Neural cell (in vitro differentiated cells): ENCODE measurements around the gene HERC3.

Source experiments
- CTCF ChIP-seq: fragments of 450-650 bp; IDR thresholded peaks from 2 replicates; pipeline ENCODE4 v1.5.1; 2014; ENCODE audit warnings: antibody characterized with exemption, mild to moderate bottlenecking, moderate library complexity; ENCODE audit not compliant: poor library complexity, severe bottlenecking
- EP300 ChIP-seq: fragments of 450-650 bp; conservative IDR thresholded peaks from 2 replicates; pipeline ENCODE4 v1.6.1; 2014; ENCODE audit warnings: antibody characterized with exemption, mild to moderate bottlenecking, moderate library complexity; ENCODE audit not compliant: poor library complexity, severe bottlenecking
- EZH2 ChIP-seq: fragments of 200-600, 300-800 bp; shearing (Covaris generic), sonication (generic); IDR thresholded peaks from 2 replicates; pipeline ENCODE4 v1.6.1; 2014; ENCODE audit warnings: antibody characterized with exemption, low read length, borderline replicate concordance, mild to moderate bottlenecking; ENCODE audit not compliant: insufficient read depth, poor library complexity, severe bottlenecking
- POLR2AphosphoS5 ChIP-seq: IDR thresholded peaks from 2 replicates; pipeline ENCODE4 v1.6.1; 2012
- RAD21 ChIP-seq: fragments of 450-650 bp; conservative IDR thresholded peaks from 2 replicates; pipeline ENCODE4 v1.6.1; 2014; ENCODE audit warnings: antibody characterized with exemption, mild to moderate bottlenecking, moderate library complexity
- TAF1 ChIP-seq: IDR thresholded peaks from 2 replicates; pipeline ENCODE4 v1.6.1; 2012; ENCODE audit warnings: low read depth

GRCh38 chr4:88573995-88574394 lies 18.3 kb upstream of the HERC3 start:
- no peak for TF ChIP-seq TAF1
- TF ChIP-seq EP300 = no peak
- TF ChIP-seq EZH2 = no peak
- TF ChIP-seq CTCF = peak; percentile 25
- no peak for TF ChIP-seq RAD21
- no peak for TF ChIP-seq POLR2AphosphoS5
